ENCODE measurements around the gene WAC.
"Not testable (repeated sequence)": the region's sequence is repeated elsewhere in the genome, so short reads cannot be mapped to it uniquely, and the experiment has no call there.

The WAC gene

DNA sequence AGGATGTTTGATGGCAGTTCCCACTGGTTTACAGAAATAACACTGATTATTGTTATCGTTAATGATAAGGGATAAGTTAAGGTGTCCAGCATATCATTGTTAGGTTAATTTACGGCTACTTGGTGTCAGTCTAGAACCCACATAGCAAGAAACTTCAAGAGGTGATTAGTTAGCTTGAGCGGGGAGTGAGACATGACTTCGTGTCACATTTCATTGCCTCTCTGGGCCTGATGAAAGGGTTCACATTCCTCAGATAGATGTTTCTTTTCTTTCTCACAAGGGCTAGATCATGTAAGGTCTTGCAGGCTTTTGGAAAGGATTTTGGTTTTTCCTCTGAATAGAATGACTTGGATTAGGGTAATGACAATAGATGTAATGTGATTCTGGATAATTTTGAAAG lies 26.7 kb downstream of the WAC start:
- H3K27ac ChIP-seq (ENCODE audit: low read depth, low read length) = no peak overlapping the region
- no peak overlapping the region for H3K9ac ChIP-seq (ENCODE audit: low read depth in 1 of 2, low read length in 2 of 2)
- no peaks in the 10 kb centered on the region for H3K27me3 ChIP-seq (ENCODE audit: control insufficient read depth in 1 of 2, insufficient read depth in 2 of 2, low read length in 2 of 2)
- H3K4me3 ChIP-seq (ENCODE audit: low read depth in 1 of 2, low read length in 2 of 2) = no peak overlapping the region
- H3K9me3 ChIP-seq (ENCODE audit: control insufficient read depth in 1 of 2, low read length in 2 of 2) = no peaks in the 10 kb centered on the region
- peaks cover 3 to 40% of the 10 kb centered on the region in 2 donors for H3K36me3 ChIP-seq (ENCODE audit: control insufficient read depth in 1 of 2, insufficient read depth in 2 of 2, low read length in 2 of 2)
- H3K4me1 ChIP-seq (ENCODE audit: control insufficient read depth in 1 of 2, insufficient read depth in 2 of 2, low read length in 2 of 2) = peaks cover 6 to 14% of the 10 kb centered on the region in 2 donors

DNA sequence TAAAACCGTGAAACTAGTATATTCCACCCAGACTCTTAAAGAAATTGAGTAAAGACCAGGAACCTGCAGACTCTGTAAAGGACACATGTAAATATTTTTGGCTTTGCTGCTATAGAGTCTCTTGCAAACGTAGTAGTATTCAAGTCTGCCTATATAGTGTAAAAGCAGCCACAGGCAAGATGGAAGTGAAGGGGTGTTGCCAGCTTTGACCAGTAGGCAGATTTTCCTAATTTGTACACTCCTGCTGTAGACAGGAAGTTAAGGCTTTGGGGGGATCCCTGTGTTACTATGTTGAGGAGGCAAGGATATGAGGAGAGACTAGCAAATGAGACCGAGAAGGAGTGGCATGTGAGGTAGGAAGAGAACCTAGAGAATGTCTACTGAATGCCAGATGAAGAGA lies 27.7 kb downstream of the WAC start:
- Histone ChIP-seq H3K27ac (ENCODE audit: low read depth, low read length) (no peak overlapping the region), H3K4me1 (ENCODE audit: control insufficient read depth in 1 of 2, insufficient read depth in 2 of 2, low read length in 2 of 2) (peaks cover 6 to 17% of the 10 kb centered on the region in 2 donors), H3K27me3 (ENCODE audit: control insufficient read depth in 1 of 2, insufficient read depth in 2 of 2, low read length in 2 of 2) (no peaks in the 10 kb centered on the region), H3K4me3 (ENCODE audit: low read depth in 1 of 2, low read length in 2 of 2) (no peak overlapping the region), H3K9ac (ENCODE audit: low read depth in 1 of 2, low read length in 2 of 2) (no peak overlapping the region), H3K36me3 (ENCODE audit: control insufficient read depth in 1 of 2, insufficient read depth in 2 of 2, low read length in 2 of 2) (peaks cover 3 to 31% of the 10 kb centered on the region in 2 donors), H3K9me3 (ENCODE audit: control insufficient read depth in 1 of 2, low read length in 2 of 2) (no peaks in the 10 kb centered on the region)

DNA sequence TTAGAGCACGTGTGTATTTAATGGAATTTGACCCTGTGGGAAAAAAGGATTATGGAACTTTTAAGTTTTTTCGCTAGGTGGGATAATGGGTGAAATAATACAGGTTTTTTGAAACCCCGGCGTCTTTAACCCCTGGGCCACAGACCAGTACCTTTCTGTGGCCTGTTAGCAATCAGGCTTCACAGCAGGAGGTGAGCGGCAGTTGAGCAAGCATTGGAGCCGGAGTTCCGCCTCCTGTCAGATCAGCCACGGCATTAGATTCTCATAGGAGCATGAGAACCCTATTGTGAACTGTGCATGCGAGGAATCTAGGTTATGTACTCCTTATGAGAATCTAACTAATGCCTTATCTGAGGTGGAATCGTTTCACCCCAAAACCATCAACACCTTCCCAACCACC lies 28.6 kb downstream of the WAC start:
- no peak overlapping the region for H3K4me3 ChIP-seq (ENCODE audit: low read depth in 1 of 2, low read length in 2 of 2)
- H3K27ac ChIP-seq (ENCODE audit: low read depth, low read length) = no peak overlapping the region
- H3K4me1 ChIP-seq (ENCODE audit: control insufficient read depth in 1 of 2, insufficient read depth in 2 of 2, low read length in 2 of 2) = peaks cover 6 to 17% of the 10 kb centered on the region in 2 donors
- no peaks in the 10 kb centered on the region for H3K9me3 ChIP-seq (ENCODE audit: control insufficient read depth in 1 of 2, low read length in 2 of 2)
- no peak overlapping the region for H3K9ac ChIP-seq (ENCODE audit: low read depth in 1 of 2, low read length in 2 of 2)
- peaks cover 3 to 26% of the 10 kb centered on the region in 2 donors for H3K36me3 ChIP-seq (ENCODE audit: control insufficient read depth in 1 of 2, insufficient read depth in 2 of 2, low read length in 2 of 2)
- no peaks in the 10 kb centered on the region for H3K27me3 ChIP-seq (ENCODE audit: control insufficient read depth in 1 of 2, insufficient read depth in 2 of 2, low read length in 2 of 2)

- H3K27me3 ChIP-seq (ENCODE audit: control insufficient read depth in 1 of 2, insufficient read depth in 2 of 2, low read length in 2 of 2) = no peaks in the 10 kb centered on the region
- H3K9ac ChIP-seq (ENCODE audit: low read depth in 1 of 2, low read length in 2 of 2) = no peak overlapping the region
- H3K4me3 ChIP-seq (ENCODE audit: low read depth in 1 of 2, low read length in 2 of 2) = no peak overlapping the region
- no peaks in the 10 kb centered on the region for H3K9me3 ChIP-seq (ENCODE audit: control insufficient read depth in 1 of 2, low read length in 2 of 2)
- peaks cover 3 to 20% of the 10 kb centered on the region in 2 donors for H3K36me3 ChIP-seq (ENCODE audit: control insufficient read depth in 1 of 2, insufficient read depth in 2 of 2, low read length in 2 of 2)
- peaks cover 0 to 13% of the 10 kb centered on the region in 2 donors for H3K4me1 ChIP-seq (ENCODE audit: control insufficient read depth in 1 of 2, insufficient read depth in 2 of 2, low read length in 2 of 2)
- no peak overlapping the region for H3K27ac ChIP-seq (ENCODE audit: low read depth, low read length)
Measured at GRCh38 chr10:28564905-28565304, 32.0 kb downstream of the WAC start.

DNA sequence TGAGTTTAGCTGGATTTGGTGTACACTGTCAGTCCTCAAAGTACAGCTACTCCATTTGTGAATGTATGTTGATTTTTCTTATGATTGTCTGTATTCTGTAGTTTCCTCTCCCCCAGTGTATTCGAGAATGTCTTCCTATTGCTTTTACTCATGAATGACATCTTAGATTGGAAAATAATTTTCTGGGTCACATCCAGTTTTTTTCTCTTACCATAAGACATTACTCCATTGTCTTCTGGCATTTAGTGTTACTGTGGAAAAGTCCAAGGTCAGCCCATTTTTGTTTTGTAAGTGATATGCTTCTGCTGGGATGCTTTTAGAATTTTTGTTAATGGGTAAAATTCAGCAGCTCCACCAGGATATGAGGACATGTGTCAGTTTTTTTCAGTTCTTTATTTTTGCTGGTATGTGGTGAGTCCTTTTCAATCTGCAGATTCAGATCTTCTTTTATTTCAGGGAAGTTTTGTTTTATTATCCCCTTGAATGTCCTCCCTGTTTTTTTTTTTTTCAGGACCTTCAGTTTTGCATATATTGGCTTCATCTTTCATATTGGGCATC lies 33.6 kb downstream of the WAC start:
- no peak overlapping the region for H3K27ac ChIP-seq (ENCODE audit: low read depth, low read length)
- no peak overlapping the region for H3K4me3 ChIP-seq (ENCODE audit: low read depth in 1 of 2, low read length in 2 of 2)
- peaks cover 6 to 11% of the 10 kb centered on the region in 2 donors for H3K4me1 ChIP-seq (ENCODE audit: control insufficient read depth in 1 of 2, insufficient read depth in 2 of 2, low read length in 2 of 2)
- H3K27me3 ChIP-seq (ENCODE audit: control insufficient read depth in 1 of 2, insufficient read depth in 2 of 2, low read length in 2 of 2) = no peaks in the 10 kb centered on the region
- no peak overlapping the region for H3K9ac ChIP-seq (ENCODE audit: low read depth in 1 of 2, low read length in 2 of 2)
- H3K9me3 ChIP-seq (ENCODE audit: control insufficient read depth in 1 of 2, low read length in 2 of 2) = no peaks in the 10 kb centered on the region
- peaks cover 6 to 11% of the 10 kb centered on the region in 2 donors for H3K36me3 ChIP-seq (ENCODE audit: control insufficient read depth in 1 of 2, insufficient read depth in 2 of 2, low read length in 2 of 2)

GRCh38 chr10:28569506-28570159 lies 36.7 kb downstream of the WAC start:
- Histone ChIP-seq H3K27ac (ENCODE audit: low read depth, low read length) (no peak overlapping the region), H3K4me1 (ENCODE audit: control insufficient read depth in 1 of 2, insufficient read depth in 2 of 2, low read length in 2 of 2) (peaks cover 5 to 8% of the 10 kb centered on the region in 2 donors), H3K36me3 (ENCODE audit: control insufficient read depth in 1 of 2, insufficient read depth in 2 of 2, low read length in 2 of 2) (peaks cover 4 to 11% of the 10 kb centered on the region in 2 donors), H3K27me3 (ENCODE audit: control insufficient read depth in 1 of 2, insufficient read depth in 2 of 2, low read length in 2 of 2) (no peaks in the 10 kb centered on the region), H3K9ac (ENCODE audit: low read depth in 1 of 2, low read length in 2 of 2) (no peak overlapping the region), H3K9me3 (ENCODE audit: control insufficient read depth in 1 of 2, low read length in 2 of 2) (no peaks in the 10 kb centered on the region), H3K4me3 (ENCODE audit: low read depth in 1 of 2, low read length in 2 of 2) (no peak overlapping the region)

- Histone ChIP-seq H3K27me3 (ENCODE audit: control insufficient read depth in 1 of 2, insufficient read depth in 2 of 2, low read length in 2 of 2) (no peaks in the 10 kb centered on the region), H3K9ac (ENCODE audit: low read depth in 1 of 2, low read length in 2 of 2) (no peak overlapping the region), H3K36me3 (ENCODE audit: control insufficient read depth in 1 of 2, insufficient read depth in 2 of 2, low read length in 2 of 2) (peaks cover 4 to 11% of the 10 kb centered on the region in 2 donors), H3K4me3 (ENCODE audit: low read depth in 1 of 2, low read length in 2 of 2) (no peak overlapping the region), H3K9me3 (ENCODE audit: control insufficient read depth in 1 of 2, low read length in 2 of 2) (no peaks in the 10 kb centered on the region), H3K27ac (ENCODE audit: low read depth, low read length) (no peak overlapping the region), H3K4me1 (ENCODE audit: control insufficient read depth in 1 of 2, insufficient read depth in 2 of 2, low read length in 2 of 2) (peaks cover 3 to 12% of the 10 kb centered on the region in 2 donors)
Measured at GRCh38 chr10:28570598-28570997, 37.7 kb downstream of the WAC start.

DNA sequence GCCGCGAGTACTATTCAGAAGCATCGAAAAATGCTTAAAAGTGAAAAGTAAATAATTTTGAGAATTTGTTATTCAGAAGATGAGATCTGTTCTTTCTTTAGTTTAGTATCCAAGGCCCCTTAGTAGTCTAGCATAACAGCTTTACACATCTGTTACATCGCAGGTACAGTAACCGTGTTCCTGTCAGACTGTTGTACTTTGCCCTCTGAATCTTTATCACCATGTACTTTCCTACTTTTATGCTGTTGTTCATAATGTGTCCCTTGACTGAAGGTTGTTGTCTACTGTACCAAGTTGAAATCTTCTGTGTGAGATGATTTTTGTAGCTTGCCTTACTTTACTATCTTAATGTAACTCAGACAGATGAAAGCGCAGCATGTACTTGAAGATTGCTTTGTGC lies 38.3 kb downstream of the WAC start:
- no peaks in the 10 kb centered on the region for H3K9me3 ChIP-seq (ENCODE audit: control insufficient read depth in 1 of 2, low read length in 2 of 2)
- no peak overlapping the region for H3K9ac ChIP-seq (ENCODE audit: low read depth in 1 of 2, low read length in 2 of 2)
- H3K4me1 ChIP-seq (ENCODE audit: control insufficient read depth in 1 of 2, insufficient read depth in 2 of 2, low read length in 2 of 2) = peaks cover 3 to 12% of the 10 kb centered on the region in 2 donors
- H3K4me3 ChIP-seq (ENCODE audit: low read depth in 1 of 2, low read length in 2 of 2) = no peak overlapping the region
- H3K27me3 ChIP-seq (ENCODE audit: control insufficient read depth in 1 of 2, insufficient read depth in 2 of 2, low read length in 2 of 2) = no peaks in the 10 kb centered on the region
- H3K36me3 ChIP-seq (ENCODE audit: control insufficient read depth in 1 of 2, insufficient read depth in 2 of 2, low read length in 2 of 2) = peaks cover 4 to 11% of the 10 kb centered on the region in 2 donors
- no peak overlapping the region for H3K27ac ChIP-seq (ENCODE audit: low read depth, low read length)

- not testable (repeated sequence) for H3K9me3 ChIP-seq (ENCODE audit: control insufficient read depth in 1 of 2, low read length in 2 of 2); H3K9ac ChIP-seq (ENCODE audit: low read depth in 1 of 2, low read length in 2 of 2); H3K27me3 ChIP-seq (ENCODE audit: control insufficient read depth in 1 of 2, insufficient read depth in 2 of 2, low read length in 2 of 2); H3K27ac ChIP-seq (ENCODE audit: low read depth, low read length); H3K4me3 ChIP-seq (ENCODE audit: low read depth in 1 of 2, low read length in 2 of 2); H3K36me3 ChIP-seq (ENCODE audit: control insufficient read depth in 1 of 2, insufficient read depth in 2 of 2, low read length in 2 of 2)
- H3K4me1 ChIP-seq (ENCODE audit: control insufficient read depth in 1 of 2, insufficient read depth in 2 of 2, low read length in 2 of 2) = peaks cover 3 to 18% of the 10 kb centered on the region in 2 donors
Measured at GRCh38 chr10:28574214-28574613, 41.3 kb downstream of the WAC start.

DNA sequence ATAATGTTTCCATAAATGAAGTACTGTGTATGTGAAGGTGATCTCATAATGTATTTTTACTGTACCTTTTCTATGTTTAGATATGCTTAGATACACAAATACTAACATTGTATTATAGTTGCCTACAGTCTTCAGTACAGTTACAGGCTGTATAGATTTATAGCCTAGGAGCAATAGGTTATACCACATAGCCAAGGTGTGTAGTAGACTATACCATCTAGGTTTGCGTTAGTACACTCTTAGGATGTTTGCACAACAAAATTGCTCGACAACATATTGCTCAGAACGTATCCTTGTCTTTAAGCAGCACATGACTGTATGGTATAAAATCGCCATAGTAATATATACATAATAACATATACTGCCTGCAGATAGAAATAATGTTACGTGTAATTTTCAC lies 42.9 kb downstream of the WAC start:
- Histone ChIP-seq H3K4me3 (ENCODE audit: low read depth in 1 of 2, low read length in 2 of 2) (no peak overlapping the region), H3K27me3 (ENCODE audit: control insufficient read depth in 1 of 2, insufficient read depth in 2 of 2, low read length in 2 of 2) (no peaks in the 10 kb centered on the region), H3K27ac (ENCODE audit: low read depth, low read length) (no peak overlapping the region), H3K9ac (ENCODE audit: low read depth in 1 of 2, low read length in 2 of 2) (no peak overlapping the region), H3K36me3 (ENCODE audit: control insufficient read depth in 1 of 2, insufficient read depth in 2 of 2, low read length in 2 of 2) (peaks cover 4 to 6% of the 10 kb centered on the region in 2 donors), H3K9me3 (ENCODE audit: control insufficient read depth in 1 of 2, low read length in 2 of 2) (no peaks in the 10 kb centered on the region), H3K4me1 (ENCODE audit: control insufficient read depth in 1 of 2, insufficient read depth in 2 of 2, low read length in 2 of 2) (peaks cover 3 to 26% of the 10 kb centered on the region in 2 donors)
